ENCODE results near the gene CD79B. TPM values are rescaled to one million over a fixed set of nuclear protein-coding genes. Genes with fewer than 3 reads are reported as not detected.
"Not testable (repeated sequence)": the region's sequence is repeated elsewhere in the genome, so short reads cannot be mapped to it uniquely, and the experiment has no call there.

CD79B gene
- total RNA-seq, 1 donor from 2014 or later, result 3.4 TPM

DNA sequence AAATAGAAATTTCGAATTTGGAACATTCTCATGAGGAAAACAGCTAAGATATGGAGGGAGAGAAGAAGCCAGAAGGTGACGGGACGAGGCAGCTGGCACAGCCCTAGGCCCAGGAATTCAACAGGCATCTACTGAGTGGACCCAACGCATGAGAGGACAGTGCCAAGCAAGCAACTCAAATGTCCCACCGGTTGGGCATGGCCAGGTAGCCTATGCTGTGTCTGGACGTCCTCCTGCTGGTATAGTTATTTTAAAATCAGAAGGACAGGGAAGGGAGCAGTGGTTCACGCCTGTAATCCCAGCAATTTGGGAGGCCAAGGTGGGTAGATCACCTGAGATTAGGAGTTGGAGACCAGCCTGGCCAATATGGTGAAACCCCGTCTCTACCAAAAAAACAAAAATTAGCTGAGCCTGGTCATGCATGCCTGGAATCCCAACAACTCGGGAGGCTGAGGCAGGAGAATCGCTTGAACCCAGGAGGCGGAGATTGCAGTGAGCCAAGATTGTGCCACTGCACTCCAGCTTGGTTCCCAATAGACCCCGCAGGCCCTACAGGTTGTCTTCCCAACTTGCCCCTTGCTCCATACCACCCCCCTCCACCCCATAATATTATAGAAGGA lies 15.5 kb downstream of the CD79B start:
- Mint-ChIP-seq H3K4me1 (ENCODE audit: unreplicated experiment) (peaks cover 10% of the 10 kb centered on the region), H3K36me3 (ENCODE audit: low read depth, unreplicated experiment) (no peaks in the 10 kb centered on the region), H3K9me3 (ENCODE audit: unreplicated experiment) (no peaks in the 10 kb centered on the region), H3K27me3 (ENCODE audit: unreplicated experiment) (peaks cover 3% of the 10 kb centered on the region), H3K27ac (ENCODE audit: unreplicated experiment) (no peak overlapping the region), H3K4me3 (ENCODE audit: unreplicated experiment) (no peak overlapping the region)
- DNase-seq (ENCODE audit: low spot score), result no peak
- TF ChIP-seq, protein P1, sequence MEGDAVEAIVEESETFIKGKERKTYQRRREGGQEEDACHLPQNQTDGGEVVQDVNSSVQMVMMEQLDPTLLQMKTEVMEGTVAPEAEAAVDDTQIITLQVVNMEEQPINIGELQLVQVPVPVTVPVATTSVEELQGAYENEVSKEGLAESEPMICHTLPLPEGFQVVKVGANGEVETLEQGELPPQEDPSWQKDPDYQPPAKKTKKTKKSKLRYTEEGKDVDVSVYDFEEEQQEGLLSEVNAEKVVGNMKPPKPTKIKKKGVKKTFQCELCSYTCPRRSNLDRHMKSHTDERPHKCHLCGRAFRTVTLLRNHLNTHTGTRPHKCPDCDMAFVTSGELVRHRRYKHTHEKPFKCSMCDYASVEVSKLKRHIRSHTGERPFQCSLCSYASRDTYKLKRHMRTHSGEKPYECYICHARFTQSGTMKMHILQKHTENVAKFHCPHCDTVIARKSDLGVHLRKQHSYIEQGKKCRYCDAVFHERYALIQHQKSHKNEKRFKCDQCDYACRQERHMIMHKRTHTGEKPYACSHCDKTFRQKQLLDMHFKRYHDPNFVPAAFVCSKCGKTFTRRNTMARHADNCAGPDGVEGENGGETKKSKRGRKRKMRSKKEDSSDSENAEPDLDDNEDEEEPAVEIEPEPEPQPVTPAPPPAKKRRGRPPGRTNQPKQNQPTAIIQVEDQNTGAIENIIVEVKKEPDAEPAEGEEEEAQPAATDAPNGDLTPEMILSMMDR (IDR thresholded peaks at IDR 0.05; ENCODE audit: unreplicated experiment), result no peak

DNA sequence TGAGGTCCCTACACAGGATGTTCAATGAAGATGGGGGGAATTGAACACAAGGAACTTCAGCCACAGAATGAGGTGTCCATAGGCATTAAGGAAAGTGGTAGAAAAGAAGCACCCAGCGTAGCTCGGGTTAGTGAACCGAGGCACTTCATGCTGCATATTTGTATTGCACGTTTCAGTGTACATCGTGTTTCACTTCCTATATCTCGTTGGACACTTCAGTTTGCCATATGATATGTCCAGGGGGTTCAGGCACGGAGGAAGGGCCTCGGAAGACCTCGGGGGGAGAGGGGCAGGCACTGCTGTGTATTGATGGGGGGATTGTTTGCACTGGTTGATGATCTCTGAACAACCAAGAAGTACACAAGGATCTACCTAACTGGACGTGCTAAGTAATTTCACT lies 16.4 kb downstream of the CD79B start:
- DNase-seq (ENCODE audit: low spot score); H3K36me3 Mint-ChIP-seq (ENCODE audit: low read depth, unreplicated experiment); H3K27ac Mint-ChIP-seq (ENCODE audit: unreplicated experiment); H3K9me3 Mint-ChIP-seq (ENCODE audit: unreplicated experiment); H3K4me1 Mint-ChIP-seq (ENCODE audit: unreplicated experiment); H3K4me3 Mint-ChIP-seq (ENCODE audit: unreplicated experiment); H3K27me3 Mint-ChIP-seq (ENCODE audit: unreplicated experiment): not testable (repeated sequence)

DNA sequence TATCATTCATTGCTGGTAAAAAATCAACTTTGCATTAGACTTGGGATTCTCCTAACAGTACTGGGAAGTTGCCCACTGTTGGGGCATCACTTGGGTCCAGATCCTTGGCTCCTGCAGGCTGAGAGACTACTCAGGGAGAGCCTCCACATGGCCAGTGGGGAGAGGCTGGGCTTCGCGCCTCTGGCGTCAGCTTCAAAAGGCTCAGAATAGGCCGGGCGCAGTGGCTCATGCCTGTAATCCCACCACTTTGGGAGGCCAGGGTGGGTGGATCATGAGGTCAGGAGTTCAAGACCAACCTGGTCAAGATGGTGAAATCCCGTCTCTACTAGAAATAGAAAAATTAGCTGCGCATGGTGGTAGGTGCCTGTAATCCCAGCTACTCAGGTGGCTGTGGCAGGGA lies 17.7 kb downstream of the CD79B start:
- no peaks in the 10 kb centered on the region for H3K9me3 Mint-ChIP-seq (ENCODE audit: unreplicated experiment)
- no peak overlapping the region for H3K4me3 Mint-ChIP-seq (ENCODE audit: unreplicated experiment)
- no peak overlapping the region for H3K27ac Mint-ChIP-seq (ENCODE audit: unreplicated experiment)
- TF ChIP-seq, protein P1 (IDR thresholded peaks at IDR 0.05; ENCODE audit: unreplicated experiment), result no peak
- H3K4me1 Mint-ChIP-seq (ENCODE audit: unreplicated experiment), result peaks cover 6% of the 10 kb centered on the region
- H3K36me3 Mint-ChIP-seq (ENCODE audit: low read depth, unreplicated experiment), result no peaks in the 10 kb centered on the region
- no peak for DNase-seq (ENCODE audit: low spot score)
- peaks cover 8% of the 10 kb centered on the region for H3K27me3 Mint-ChIP-seq (ENCODE audit: unreplicated experiment)

DNA sequence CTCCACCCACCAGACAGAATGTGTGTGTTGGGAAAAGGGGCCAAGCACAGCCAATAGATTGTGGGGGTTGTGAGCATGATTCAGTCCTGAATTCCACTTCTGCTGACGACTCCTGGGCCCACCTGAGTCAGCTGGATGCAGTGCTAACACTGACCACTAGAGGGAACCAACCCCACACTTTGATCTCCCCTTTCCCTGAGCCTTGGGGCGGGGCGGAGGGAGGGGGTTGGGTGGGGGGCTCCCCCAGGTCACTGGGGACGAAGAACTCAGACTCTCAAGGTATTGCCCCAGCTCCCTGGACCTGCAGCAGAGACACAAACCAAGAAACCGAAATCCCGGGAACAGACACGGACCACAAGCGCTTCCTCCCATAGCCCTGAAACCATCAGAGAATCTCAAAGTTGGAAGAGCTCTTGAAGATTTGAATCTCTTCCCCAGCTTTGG lies 20.5 kb downstream of the CD79B start:
- Mint-ChIP-seq H3K27ac (ENCODE audit: unreplicated experiment) (no peak overlapping the region), H3K9me3 (ENCODE audit: unreplicated experiment) (no peaks in the 10 kb centered on the region), H3K4me1 (ENCODE audit: unreplicated experiment) (no peaks in the 10 kb centered on the region), H3K36me3 (ENCODE audit: low read depth, unreplicated experiment) (no peaks in the 10 kb centered on the region), H3K4me3 (ENCODE audit: unreplicated experiment) (no peak overlapping the region), H3K27me3 (ENCODE audit: unreplicated experiment) (peaks cover 8% of the 10 kb centered on the region)
- TF ChIP-seq, protein P1 (IDR thresholded peaks at IDR 0.05; ENCODE audit: unreplicated experiment), result peak; percentile 90
- peak; percentile 60 for DNase-seq (ENCODE audit: low spot score)

DNA sequence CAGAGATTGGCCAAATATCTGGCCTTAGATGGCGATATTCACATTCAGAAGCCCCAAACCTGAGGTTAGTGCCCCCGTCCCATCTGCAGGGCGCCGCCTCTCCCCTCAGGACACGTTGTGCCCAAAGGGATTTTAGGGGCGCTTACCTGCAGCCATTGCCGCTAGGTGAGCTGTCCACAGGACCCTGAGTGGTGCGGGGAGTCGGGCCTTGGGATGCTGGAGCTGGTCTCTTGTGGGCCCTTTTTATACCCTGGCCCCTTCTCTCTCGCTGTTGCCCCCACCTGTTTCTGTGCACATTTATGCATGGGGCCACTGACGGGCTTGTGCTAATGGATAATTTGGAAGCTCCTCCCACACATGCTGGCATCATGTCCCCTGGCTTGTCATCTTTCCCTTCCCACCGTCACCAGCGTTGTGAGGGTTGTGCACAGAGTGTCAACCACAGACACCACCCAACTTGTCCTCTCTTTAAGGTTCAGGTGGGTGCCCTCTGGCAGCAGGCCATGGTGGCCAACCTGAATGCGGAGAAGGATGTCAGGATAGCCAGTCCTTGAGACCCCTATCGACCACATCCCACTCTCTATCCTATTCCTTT lies 21.0 kb downstream of the CD79B start, which contains the start of gene CSHL1:
Gene CSHL1, minus strand, starts transcription at position 218 of the 595 bp plus-strand sequence. Its CDS starts 62 bp downstream, at position 156.
- Mint-ChIP-seq H3K27ac (ENCODE audit: unreplicated experiment) (no peak within 1 kb of the TSS), H3K36me3 (ENCODE audit: low read depth, unreplicated experiment) (no peaks in the 10 kb centered on the region), H3K4me1 (ENCODE audit: unreplicated experiment) (no peaks in the 10 kb centered on the region), H3K4me3 (ENCODE audit: unreplicated experiment) (peak within 1 kb of the TSS; percentile 7), H3K9me3 (ENCODE audit: unreplicated experiment) (no peaks in the 10 kb centered on the region), H3K27me3 (ENCODE audit: unreplicated experiment) (peaks cover 5% of the 10 kb centered on the region)
- TF ChIP-seq, protein P1 (IDR thresholded peaks at IDR 0.05; ENCODE audit: unreplicated experiment), result no peak
- no peak for DNase-seq (ENCODE audit: low spot score)

Measured in endothelial cell (in vitro differentiated cells).